H1 (cell line): ENCODE measurements around the gene CTRL. TPM values are rescaled to one million over a fixed set of nuclear protein-coding genes. Genes with fewer than 3 reads are reported as not detected.

ENCODE experiments used
- JUND ChIP-seq: IDR thresholded peaks from 2 replicates; pipeline ENCODE4 v1.6.1; 2011; ENCODE audit warnings: mild to moderate bottlenecking, improper control_type of control experiment, low read length
- SAP30 ChIP-seq: fragments of 300-600 bp; sonication (generic); IDR thresholded peaks from 2 replicates; pipeline ENCODE4 v1.7.1; 2012; ENCODE audit warnings: low read length, moderate library complexity, mild to moderate bottlenecking, inconsistent platforms; ENCODE audit not compliant: insufficient read depth, insufficient replicate concordance
- polyA plus RNA-seq, 7 experiments: library from polyadenylated mRNA; depleted of rRNA in 3 of 7; stranded (reverse) in 5 of 7; unstranded in 2 of 7; fragments of >200 nt in 5 of 7; fragments of 200-250 nt in 2 of 7; gene quantifications; 1 replicate in 5 of 7; 2 replicates in 1 of 7; 4 replicates in 1 of 7; pipeline versions ENCODE4 v1.2.1 to v1.2.3, GENCODE V29; 2011 to 2013; ENCODE audit warnings: missing spikeins in 2 of 7, mixed read lengths in 2 of 7
- total RNA-seq: library from RNA; stranded (reverse); fragmentation: NEBNext Ultra II Directional; extraction: Animal tissue kit (Norgen Biotek cat#: 25700); gene quantifications from 2 replicates; pipeline ENCODE4 v1.2.1, GENCODE V29; 2021
- TF ChIP-seq, protein P1 (sequence below), 3 experiments: IDR thresholded peaks; 1 replicate in 2 of 3; 2 replicates in 1 of 3; pipeline versions ENCODE4 v1.5.1 to v1.6.1; 2011; ENCODE audit warnings: low read length in 3 of 3, mild to moderate bottlenecking in 3 of 3, inconsistent platforms in 2 of 3, low read depth in 1 of 3, moderate library complexity in 1 of 3; ENCODE audit not compliant: insufficient read depth in 1 of 3; ENCODE audit errors: control extremely low read depth in 1 of 3

Gene CTRL
- total and polyA plus RNA-seq, 2 of the 8 experiments (the other 6 are each of a cell fraction or from before 2014, with no cell fraction given): 1.7 to 4.2 TPM

DNA sequence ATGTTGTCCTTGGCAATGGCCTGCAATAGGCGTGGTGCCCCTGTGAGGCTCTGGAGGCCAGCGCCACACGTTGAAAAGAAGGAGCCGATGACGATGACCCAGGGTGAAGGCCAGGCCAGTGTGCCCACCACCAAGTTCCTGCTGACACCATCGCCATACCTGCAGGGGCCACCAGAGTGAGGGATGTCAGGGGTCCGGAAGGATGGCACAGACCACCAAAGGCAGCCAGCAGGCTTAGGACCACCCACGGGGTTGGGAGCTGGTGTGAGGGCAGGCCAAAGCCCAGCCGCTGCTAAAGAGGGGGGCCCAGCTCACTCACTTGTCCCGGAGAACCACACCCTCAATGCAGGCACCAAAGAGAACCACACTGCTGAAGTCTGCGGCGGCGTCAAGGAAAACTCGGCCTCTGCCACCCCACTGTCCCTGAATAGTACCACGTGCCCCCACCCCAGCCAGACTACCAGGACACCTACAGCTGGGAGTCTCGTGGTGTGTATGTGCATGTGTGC lies 18.7 kb upstream of the CTRL start (continued):
- TF ChIP-seq, protein P1, sequence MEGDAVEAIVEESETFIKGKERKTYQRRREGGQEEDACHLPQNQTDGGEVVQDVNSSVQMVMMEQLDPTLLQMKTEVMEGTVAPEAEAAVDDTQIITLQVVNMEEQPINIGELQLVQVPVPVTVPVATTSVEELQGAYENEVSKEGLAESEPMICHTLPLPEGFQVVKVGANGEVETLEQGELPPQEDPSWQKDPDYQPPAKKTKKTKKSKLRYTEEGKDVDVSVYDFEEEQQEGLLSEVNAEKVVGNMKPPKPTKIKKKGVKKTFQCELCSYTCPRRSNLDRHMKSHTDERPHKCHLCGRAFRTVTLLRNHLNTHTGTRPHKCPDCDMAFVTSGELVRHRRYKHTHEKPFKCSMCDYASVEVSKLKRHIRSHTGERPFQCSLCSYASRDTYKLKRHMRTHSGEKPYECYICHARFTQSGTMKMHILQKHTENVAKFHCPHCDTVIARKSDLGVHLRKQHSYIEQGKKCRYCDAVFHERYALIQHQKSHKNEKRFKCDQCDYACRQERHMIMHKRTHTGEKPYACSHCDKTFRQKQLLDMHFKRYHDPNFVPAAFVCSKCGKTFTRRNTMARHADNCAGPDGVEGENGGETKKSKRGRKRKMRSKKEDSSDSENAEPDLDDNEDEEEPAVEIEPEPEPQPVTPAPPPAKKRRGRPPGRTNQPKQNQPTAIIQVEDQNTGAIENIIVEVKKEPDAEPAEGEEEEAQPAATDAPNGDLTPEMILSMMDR (IDR thresholded peaks at IDR 0.05; ENCODE audit: control extremely low read depth in 1 of 3, insufficient read depth in 1 of 3, low read depth in 1 of 3, low read length in 3 of 3): no peak
- TF ChIP-seq SAP30 (no peak), JUND (no peak)
